K562 (cell line): ENCODE data around the gene ATAD2B. TPM values are rescaled to one million over a fixed set of nuclear protein-coding genes. Genes with fewer than 3 reads are reported as not detected.

ENCODE experiments used
- BRF1 ChIP-seq: IDR thresholded peaks from 3 replicates; pipeline ENCODE4 v1.6.1; 2011; ENCODE audit warnings: borderline replicate concordance, mild to moderate bottlenecking; ENCODE audit not compliant: insufficient read length; ENCODE audit errors: extremely low read depth
- CBX3 ChIP-seq, 2 experiments: IDR thresholded peaks; 1 replicate in 1 of 2; 2 replicates in 1 of 2; pipeline ENCODE4 v1.6.1; 2012; ENCODE audit warnings: inconsistent platforms in 2 of 2, low read length in 2 of 2, borderline replicate concordance in 1 of 2, control low read depth in 1 of 2
- CTBP1 ChIP-seq: fragments of 450-650 bp; IDR thresholded peaks from 2 replicates; pipeline ENCODE4 v1.6.1; 2016; ENCODE audit warnings: borderline replicate concordance
- GTF2F1 ChIP-seq: IDR thresholded peaks from 2 replicates; pipeline ENCODE4 v1.6.1; 2011; ENCODE audit warnings: low read depth, low read length, improper control_type of control experiment
- HDAC3 ChIP-seq: fragments of 450-650 bp; IDR thresholded peaks from 2 replicates; pipeline ENCODE4 v1.6.1; 2018; ENCODE audit warnings: borderline replicate concordance, mild to moderate bottlenecking, moderate library complexity; ENCODE audit not compliant: partially characterized antibody
- NFIC ChIP-seq: fragments of 450-650 bp; IDR thresholded peaks from 2 replicates; pipeline ENCODE4 v1.6.1; 2017; ENCODE audit warnings: mild to moderate bottlenecking, inconsistent platforms
- OTX1 ChIP-seq: fragments of 450-650 bp; formaldehyde crosslinking; IDR thresholded peaks from 2 replicates; pipeline ENCODE4 v1.4.0; 2022; ENCODE audit warnings: mild to moderate bottlenecking
- SMAD1 ChIP-seq: fragments of 150-350 bp; IDR thresholded peaks from 2 replicates; pipeline ENCODE4 v1.6.1; 2014; ENCODE audit warnings: low read length, low read depth; ENCODE audit not compliant: partially characterized antibody
- TARDBP ChIP-seq: fragments of 450-650 bp; IDR thresholded peaks from 2 replicates; pipeline ENCODE4 v1.6.1; 2016
- ZNF311 ChIP-seq: fragments of 250-450 bp; sonication (Bioruptor Pico); IDR thresholded peaks from 2 replicates; pipeline ENCODE4 v1.4.0; 2020; ENCODE audit warnings: mild to moderate bottlenecking, moderate library complexity
- ZNF766 ChIP-seq: fragments of 200-800 bp; sonication (Bioruptor generic); conservative IDR thresholded peaks from 2 replicates; pipeline ENCODE4 v1.6.1; 2016; ENCODE audit warnings: missing genetic modification characterization, missing compliant biosample characterization
- ZSCAN32 ChIP-seq: fragments of 450-650 bp; formaldehyde crosslinking; IDR thresholded peaks from 2 replicates; pipeline ENCODE4 v1.4.0; 2020; ENCODE audit warnings: mild to moderate bottlenecking, moderate library complexity
- polyA plus RNA-seq, 8 experiments: library from polyadenylated mRNA; depleted of rRNA in 4 of 8; stranded (reverse) in 5 of 8; unstranded in 3 of 8; fragments of >200 nt; fragmentation: Nextera tagmentation in 2 of 8; fragmentation: Illumina TruSeq in 1 of 8; extraction: Ambion mirVana in 2 of 8; extraction: Trizol in 1 of 8; gene quantifications; 2 replicates each; pipeline versions ENCODE4 v1.2.1 to v1.2.3, GENCODE V29; 2011 to 2014; ENCODE audit warnings: inconsistent platforms in 1 of 8, missing spikeins in 1 of 8
- total RNA-seq, 7 experiments: library from RNA; depleted of rRNA in 6 of 7; stranded (reverse); fragments of >200 nt in 6 of 7; fragmentation: Illumina TruSeq in 2 of 7; extraction: Trizol in 2 of 7; gene quantifications; 2 replicates each; pipeline versions ENCODE4 v1.2.1 to v1.2.3, GENCODE V29; 2011 to 2021; ENCODE audit warnings: low replicate concordance in 1 of 7
- TF ChIP-seq, protein P1 (sequence below): sonication (generic); formaldehyde crosslinking; IDR thresholded peaks from 2 replicates; pipeline ENCODE4 v1.8.0; 2022; ENCODE audit warnings: mild to moderate bottlenecking, missing genetic modification reagents, borderline replicate concordance
- TF ChIP-seq, protein P2 (sequence below): fragments of 250-450 bp; sonication (Bioruptor Pico); IDR thresholded peaks from 2 replicates; pipeline ENCODE4 v1.5.0; 2022; ENCODE audit warnings: mild to moderate bottlenecking
- TF ChIP-seq, protein P3 (sequence below): conservative IDR thresholded peaks from 2 replicates; pipeline ENCODE4 v1.6.1; 2011; ENCODE audit warnings: low read depth, mild to moderate bottlenecking, low read length; ENCODE audit not compliant: control insufficient read depth
- TF ChIP-seq, protein P4 (sequence below), 2 experiments: IDR thresholded peaks in 1 of 2; conservative IDR thresholded peaks in 1 of 2; 2 replicates each; pipeline ENCODE4 v1.6.1; 2016; ENCODE audit warnings: low read depth in 2 of 2, mild to moderate bottlenecking in 1 of 2, missing compliant biosample characterization in 1 of 2, missing genetic modification characterization in 1 of 2, moderate library complexity in 1 of 2

Gene ATAD2B
- total and polyA plus RNA-seq, 9 of the 15 experiments (the other 6 are each of a cell fraction or from before 2014, with no cell fraction given), result 3.2 to 21.6 (median 11.4) TPM

DNA sequence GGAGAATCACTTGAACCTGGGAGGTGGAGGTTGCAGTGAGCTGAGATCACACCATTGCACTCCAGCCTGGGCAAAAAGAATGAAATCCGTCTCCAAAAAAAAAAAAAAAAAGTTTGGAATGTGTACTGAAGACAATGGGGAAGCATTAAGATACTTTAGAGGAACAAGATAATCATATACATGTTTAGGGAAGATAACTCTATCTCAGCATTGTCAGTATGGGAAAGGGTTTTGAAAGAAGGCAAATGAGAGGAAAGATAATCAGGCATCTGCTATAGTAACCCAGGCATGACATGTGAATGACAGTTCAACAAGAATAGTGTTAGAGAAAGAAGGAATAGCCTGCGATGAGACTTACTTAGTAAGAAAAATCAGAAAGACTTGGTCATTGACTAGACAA lies 112.0 kb downstream of the ATAD2B start (continued):
- TF ChIP-seq, protein P1, sequence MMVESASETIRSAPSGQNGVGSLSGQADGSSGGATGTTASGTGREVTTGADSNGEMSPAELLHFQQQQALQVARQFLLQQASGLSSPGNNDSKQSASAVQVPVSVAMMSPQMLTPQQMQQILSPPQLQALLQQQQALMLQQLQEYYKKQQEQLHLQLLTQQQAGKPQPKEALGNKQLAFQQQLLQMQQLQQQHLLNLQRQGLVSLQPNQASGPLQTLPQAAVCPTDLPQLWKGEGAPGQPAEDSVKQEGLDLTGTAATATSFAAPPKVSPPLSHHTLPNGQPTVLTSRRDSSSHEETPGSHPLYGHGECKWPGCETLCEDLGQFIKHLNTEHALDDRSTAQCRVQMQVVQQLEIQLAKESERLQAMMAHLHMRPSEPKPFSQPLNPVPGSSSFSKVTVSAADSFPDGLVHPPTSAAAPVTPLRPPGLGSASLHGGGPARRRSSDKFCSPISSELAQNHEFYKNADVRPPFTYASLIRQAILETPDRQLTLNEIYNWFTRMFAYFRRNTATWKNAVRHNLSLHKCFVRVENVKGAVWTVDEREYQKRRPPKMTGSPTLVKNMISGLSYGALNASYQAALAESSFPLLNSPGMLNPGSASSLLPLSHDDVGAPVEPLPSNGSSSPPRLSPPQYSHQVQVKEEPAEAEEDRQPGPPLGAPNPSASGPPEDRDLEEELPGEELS (CRISPR knock-in tag), result no peak
- no peak for TF ChIP-seq ZNF311 (CRISPR knock-in tag)
- TF ChIP-seq, protein P2, sequence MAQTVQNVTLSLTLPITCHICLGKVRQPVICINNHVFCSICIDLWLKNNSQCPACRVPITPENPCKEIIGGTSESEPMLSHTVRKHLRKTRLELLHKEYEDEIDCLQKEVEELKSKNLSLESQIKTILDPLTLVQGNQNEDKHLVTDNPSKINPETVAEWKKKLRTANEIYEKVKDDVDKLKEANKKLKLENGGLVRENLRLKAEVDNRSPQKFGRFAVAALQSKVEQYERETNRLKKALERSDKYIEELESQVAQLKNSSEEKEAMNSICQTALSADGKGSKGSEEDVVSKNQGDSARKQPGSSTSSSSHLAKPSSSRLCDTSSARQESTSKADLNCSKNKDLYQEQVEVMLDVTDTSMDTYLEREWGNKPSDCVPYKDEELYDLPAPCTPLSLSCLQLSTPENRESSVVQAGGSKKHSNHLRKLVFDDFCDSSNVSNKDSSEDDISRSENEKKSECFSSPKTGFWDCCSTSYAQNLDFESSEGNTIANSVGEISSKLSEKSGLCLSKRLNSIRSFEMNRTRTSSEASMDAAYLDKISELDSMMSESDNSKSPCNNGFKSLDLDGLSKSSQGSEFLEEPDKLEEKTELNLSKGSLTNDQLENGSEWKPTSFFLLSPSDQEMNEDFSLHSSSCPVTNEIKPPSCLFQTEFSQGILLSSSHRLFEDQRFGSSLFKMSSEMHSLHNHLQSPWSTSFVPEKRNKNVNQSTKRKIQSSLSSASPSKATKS (CRISPR knock-in tag), result no peak
- TF ChIP-seq HDAC3, result no peak
- TF ChIP-seq SMAD1, result no peak
- peak; percentile 46; the same call in 1 of the 2 replicates for TF ChIP-seq CTBP1
- no peak for TF ChIP-seq BRF1
- TF ChIP-seq OTX1 (CRISPR knock-in tag), result no peak
- TF ChIP-seq, protein P3, sequence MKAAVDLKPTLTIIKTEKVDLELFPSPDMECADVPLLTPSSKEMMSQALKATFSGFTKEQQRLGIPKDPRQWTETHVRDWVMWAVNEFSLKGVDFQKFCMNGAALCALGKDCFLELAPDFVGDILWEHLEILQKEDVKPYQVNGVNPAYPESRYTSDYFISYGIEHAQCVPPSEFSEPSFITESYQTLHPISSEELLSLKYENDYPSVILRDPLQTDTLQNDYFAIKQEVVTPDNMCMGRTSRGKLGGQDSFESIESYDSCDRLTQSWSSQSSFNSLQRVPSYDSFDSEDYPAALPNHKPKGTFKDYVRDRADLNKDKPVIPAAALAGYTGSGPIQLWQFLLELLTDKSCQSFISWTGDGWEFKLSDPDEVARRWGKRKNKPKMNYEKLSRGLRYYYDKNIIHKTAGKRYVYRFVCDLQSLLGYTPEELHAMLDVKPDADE, result no peak
- TF ChIP-seq ZNF766, result 0 out of 2 replicates have a peak, but pooled peaks have one; percentile 37
- TF ChIP-seq NFIC, result peak; percentile 76
- TF ChIP-seq GTF2F1, result no peak
- TF ChIP-seq CBX3 (IDR thresholded peaks at IDR 0.05; ENCODE audit: borderline replicate concordance in 1 of 2, low read length in 2 of 2), result no peak
- TF ChIP-seq, protein P4, sequence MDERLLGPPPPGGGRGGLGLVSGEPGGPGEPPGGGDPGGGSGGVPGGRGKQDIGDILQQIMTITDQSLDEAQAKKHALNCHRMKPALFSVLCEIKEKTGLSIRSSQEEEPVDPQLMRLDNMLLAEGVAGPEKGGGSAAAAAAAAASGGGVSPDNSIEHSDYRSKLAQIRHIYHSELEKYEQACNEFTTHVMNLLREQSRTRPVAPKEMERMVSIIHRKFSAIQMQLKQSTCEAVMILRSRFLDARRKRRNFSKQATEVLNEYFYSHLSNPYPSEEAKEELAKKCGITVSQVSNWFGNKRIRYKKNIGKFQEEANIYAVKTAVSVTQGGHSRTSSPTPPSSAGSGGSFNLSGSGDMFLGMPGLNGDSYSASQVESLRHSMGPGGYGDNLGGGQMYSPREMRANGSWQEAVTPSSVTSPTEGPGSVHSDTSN (CRISPR knock-in tag; IDR thresholded peaks at IDR 0.05; ENCODE audit: low read depth), result no peak
- TF ChIP-seq, protein P4 (tag; conservative IDR thresholded peaks at IDR 0.05; ENCODE audit: low read depth), result peak; percentile 41
- TF ChIP-seq ZSCAN32 (CRISPR knock-in tag), result no peak
- no peak for TF ChIP-seq TARDBP
